Hepatocyte (in vitro differentiated cells): ENCODE results near the gene SH3PXD2A.

Source experiments
- CTCF ChIP-seq: fragments of 200-600 bp; sonication (generic); IDR thresholded peaks from 2 replicates; pipeline ENCODE4 v1.5.1; 2016; ENCODE audit warnings: antibody characterized with exemption, mild to moderate bottlenecking; ENCODE audit not compliant: poor library complexity
- EZH2 ChIP-seq: fragments of 200-600 bp; sonication (generic); IDR thresholded peaks from 2 replicates; pipeline ENCODE4 v1.6.1; 2016; ENCODE audit warnings: antibody characterized with exemption, mild to moderate bottlenecking, borderline replicate concordance
- EZH2phosphoT487 ChIP-seq: fragments of 200-600 bp; sonication (generic); IDR thresholded peaks from one replicate; pipeline ENCODE4 v1.6.1; 2018; ENCODE audit warnings: antibody characterized with exemption, mild to moderate bottlenecking, low read depth, moderate library complexity; ENCODE audit not compliant: unreplicated experiment, severe bottlenecking

DNA sequence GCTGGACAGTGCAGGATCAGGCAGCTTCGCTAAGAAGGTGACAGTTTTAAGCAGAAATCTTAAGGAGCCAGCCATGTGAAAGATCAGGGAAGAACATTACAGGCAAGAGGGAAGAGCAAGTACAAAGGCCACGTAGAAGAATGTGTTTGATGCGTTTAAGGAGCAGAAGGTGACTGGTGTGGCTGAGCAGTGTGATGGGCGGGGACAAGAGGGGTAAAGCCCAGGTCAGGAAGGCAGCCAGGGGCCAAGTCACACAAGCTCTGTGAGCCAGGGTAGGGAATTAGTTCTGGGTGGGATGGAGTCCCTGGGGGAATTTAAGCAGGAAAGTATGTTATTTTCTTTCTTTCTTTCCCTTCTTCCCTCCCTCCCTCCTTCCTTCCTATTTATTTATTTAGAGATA lies 166.9 kb downstream of the SH3PXD2A start:
- no peak for TF ChIP-seq CTCF
- TF ChIP-seq EZH2 = no peak
- no peak for TF ChIP-seq EZH2phosphoT487
